Right atrium auricular region (tissue), 2 donors: ENCODE data around the gene GATAD2B. TPM values are rescaled to one million over a fixed set of nuclear protein-coding genes. Genes with fewer than 3 reads are reported as not detected.

Source experiments
- DNase-seq: peaks from one replicate; pipeline ENCODE4 v3.0.0-alpha.2; 2019; ENCODE audit warnings: low spot score
- H3K27ac ChIP-seq, 2 donors: fragments of 200-600 bp; sonication (generic); 1 replicate in 1 of 2; 2 replicates in 1 of 2; pipeline ENCODE4 v1.5.1; 2016 to 2019
- H3K27me3 ChIP-seq, 2 donors: fragments of 200-600 bp; sonication (generic); one replicate each; pipeline versions ENCODE4 v1.5.1 to v1.6.0; 2017 to 2019
- H3K36me3 ChIP-seq: fragments of 200-600 bp; sonication (generic); one replicate; pipeline ENCODE4 v1.5.1; 2016
- H3K4me1 ChIP-seq, 2 donors: fragments of 200-600 bp; sonication (generic); one replicate each; pipeline versions ENCODE4 v1.5.1 to v1.6.0; 2017 to 2019
- H3K4me3 ChIP-seq, 2 donors: fragments of 200-600 bp; sonication (generic); 1 replicate in 1 of 2; 2 replicates in 1 of 2; pipeline ENCODE4 v1.5.1; 2017 to 2019; ENCODE audit warnings: mild to moderate bottlenecking in 1 of 2, moderate library complexity in 1 of 2
- H3K9me3 ChIP-seq, 2 donors: fragments of 200-600 bp; sonication (generic); one replicate each; pipeline ENCODE4 v1.5.1; 2019
- total RNA-seq, 2 donors: library from RNA; depleted of rRNA; stranded (reverse); fragments of >200 nt; gene quantifications; one replicate each; pipeline ENCODE4 v1.1.0, GENCODE V29; 2016
- TF ChIP-seq, protein P1 (sequence below), 2 donors: fragments of 200-600 bp; sonication (generic); IDR thresholded peaks; one replicate each; pipeline ENCODE4 v1.5.1; 2019; ENCODE audit warnings: antibody characterized with exemption in 2 of 2

Gene GATAD2B
- total RNA-seq, 2 donors from 2014 or later: 18.7 to 32.7 TPM

DNA sequence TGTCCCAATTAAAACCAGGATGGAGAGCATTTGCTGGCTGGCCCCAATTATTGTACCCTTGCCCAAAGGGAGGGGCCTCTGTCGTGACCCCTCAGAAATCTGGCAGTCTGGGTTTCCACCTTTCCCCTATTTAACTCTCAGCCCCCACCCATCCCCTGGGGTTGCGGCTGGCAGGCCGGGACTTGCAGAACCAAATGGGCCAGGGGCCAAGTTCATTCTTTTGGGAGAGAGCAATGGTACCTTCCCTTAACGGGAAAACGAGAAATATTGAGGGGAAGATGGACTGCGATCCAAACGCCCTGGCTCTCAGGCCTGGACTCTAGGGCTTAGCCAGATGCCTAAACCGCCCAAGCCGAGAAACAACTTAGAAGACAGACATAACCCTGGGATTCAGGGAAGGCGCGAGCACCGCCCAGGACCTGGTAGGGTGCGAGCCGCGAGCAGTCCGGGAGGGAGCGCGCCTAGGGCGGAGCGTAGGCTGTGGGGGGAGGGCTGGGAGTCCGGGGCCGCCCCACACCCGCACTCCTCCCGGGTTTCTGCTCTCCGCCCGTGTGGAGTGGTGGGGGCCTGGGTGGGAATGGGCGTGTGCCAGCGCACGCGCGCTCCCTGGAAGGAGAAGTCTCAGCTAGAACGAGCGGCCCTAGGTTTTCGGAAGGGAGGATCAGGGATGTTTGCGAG, 147.9 kb downstream of the GATAD2B start, which contains the start of gene SLC27A3:
Gene SLC27A3, plus strand, starts transcription at position 628 of the 678 bp plus-strand sequence. CDS start 91 bp downstream, outside the sequence.
- H3K36me3 ChIP-seq: peaks cover 27% of the 10 kb centered on the region
- TF ChIP-seq, protein P1, sequence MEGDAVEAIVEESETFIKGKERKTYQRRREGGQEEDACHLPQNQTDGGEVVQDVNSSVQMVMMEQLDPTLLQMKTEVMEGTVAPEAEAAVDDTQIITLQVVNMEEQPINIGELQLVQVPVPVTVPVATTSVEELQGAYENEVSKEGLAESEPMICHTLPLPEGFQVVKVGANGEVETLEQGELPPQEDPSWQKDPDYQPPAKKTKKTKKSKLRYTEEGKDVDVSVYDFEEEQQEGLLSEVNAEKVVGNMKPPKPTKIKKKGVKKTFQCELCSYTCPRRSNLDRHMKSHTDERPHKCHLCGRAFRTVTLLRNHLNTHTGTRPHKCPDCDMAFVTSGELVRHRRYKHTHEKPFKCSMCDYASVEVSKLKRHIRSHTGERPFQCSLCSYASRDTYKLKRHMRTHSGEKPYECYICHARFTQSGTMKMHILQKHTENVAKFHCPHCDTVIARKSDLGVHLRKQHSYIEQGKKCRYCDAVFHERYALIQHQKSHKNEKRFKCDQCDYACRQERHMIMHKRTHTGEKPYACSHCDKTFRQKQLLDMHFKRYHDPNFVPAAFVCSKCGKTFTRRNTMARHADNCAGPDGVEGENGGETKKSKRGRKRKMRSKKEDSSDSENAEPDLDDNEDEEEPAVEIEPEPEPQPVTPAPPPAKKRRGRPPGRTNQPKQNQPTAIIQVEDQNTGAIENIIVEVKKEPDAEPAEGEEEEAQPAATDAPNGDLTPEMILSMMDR (IDR thresholded peaks at IDR 0.05): no peak
- H3K4me1 ChIP-seq: peaks cover 0 to 94% of the 10 kb centered on the region in 2 donors
- H3K4me3 ChIP-seq: peak within 1 kb of the TSS; percentile 56 to 67
- H3K27ac ChIP-seq: peak within 1 kb of the TSS; percentile 81 to 82
- peak; percentile 83 for DNase-seq
- H3K27me3 ChIP-seq: no peaks in the 10 kb centered on the region
- H3K9me3 ChIP-seq: no peaks in the 10 kb centered on the region

GRCh38 chr1:153774026-153774595, 148.7 kb downstream of the GATAD2B start:
- Histone ChIP-seq H3K4me1 (peaks cover 0 to 93% of the 10 kb centered on the region in 2 donors), H3K9me3 (no peaks in the 10 kb centered on the region), H3K27me3 (no peaks in the 10 kb centered on the region), H3K36me3 (peaks cover 28% of the 10 kb centered on the region), H3K27ac (peak overlapping the region; percentile 81 to 82), H3K4me3 (no peak overlapping the region)
- DNase-seq: no peak
- TF ChIP-seq, protein P1 (IDR thresholded peaks at IDR 0.05): no peak

GRCh38 chr1:153773096-153773921, 149.5 kb downstream of the GATAD2B start:
- peaks cover 34% of the 10 kb centered on the region for H3K36me3 ChIP-seq
- TF ChIP-seq, protein P1 (IDR thresholded peaks at IDR 0.05): no peak
- no peaks in the 10 kb centered on the region for H3K9me3 ChIP-seq
- no peak for DNase-seq
- H3K27me3 ChIP-seq: no peaks in the 10 kb centered on the region
- H3K4me3 ChIP-seq: no peak overlapping the region
- H3K4me1 ChIP-seq: peaks cover 0 to 85% of the 10 kb centered on the region in 2 donors
- H3K27ac ChIP-seq: peak overlapping the region; percentile 44 to 65

DNA sequence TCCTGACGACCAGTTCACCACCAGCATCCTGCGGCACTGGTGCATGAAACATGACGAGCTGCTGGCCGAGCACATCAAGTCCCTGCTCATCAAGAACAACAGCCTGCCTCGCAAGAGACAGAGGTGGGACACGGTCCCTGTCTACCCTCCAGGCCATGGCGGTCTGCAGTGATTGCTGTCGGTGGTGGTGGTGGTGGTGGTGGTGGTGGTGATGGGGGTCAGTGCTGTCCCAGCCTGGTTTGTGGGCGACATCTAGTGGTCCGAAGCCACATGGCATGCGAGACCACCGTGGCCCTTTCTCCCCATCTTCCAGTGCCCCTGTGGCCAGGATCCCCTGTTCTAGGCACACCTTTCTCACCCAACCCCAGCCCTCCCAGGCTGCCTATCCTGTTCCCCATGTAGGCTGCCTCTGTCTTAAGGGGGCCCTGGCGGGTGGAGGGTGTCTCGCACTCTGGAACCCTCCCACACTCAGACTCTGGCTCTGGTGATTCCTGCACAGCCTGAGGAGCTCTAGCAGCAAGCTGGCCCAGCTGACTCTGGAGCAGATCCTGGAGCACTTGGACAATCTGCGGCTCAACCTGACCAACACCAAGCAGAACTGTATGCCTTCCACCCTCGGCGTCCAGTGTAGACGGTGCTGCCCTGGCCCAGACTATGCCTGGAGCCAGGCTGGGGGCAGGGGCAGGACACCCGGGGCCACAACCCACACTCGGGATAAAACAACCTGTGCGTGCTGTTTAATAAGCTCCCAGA, 150.8 kb downstream of the GATAD2B start:
- no peaks in the 10 kb centered on the region for H3K27me3 ChIP-seq
- H3K4me1 ChIP-seq: peaks cover 0 to 72% of the 10 kb centered on the region in 2 donors
- peak overlapping the region in 1 of 2 donors; percentile 51 for H3K27ac ChIP-seq
- H3K4me3 ChIP-seq: no peak overlapping the region
- peaks cover 47% of the 10 kb centered on the region for H3K36me3 ChIP-seq
- no peaks in the 10 kb centered on the region for H3K9me3 ChIP-seq
- no peak for DNase-seq
- TF ChIP-seq, protein P1 (IDR thresholded peaks at IDR 0.05): peak; percentile 26 to 71

DNA sequence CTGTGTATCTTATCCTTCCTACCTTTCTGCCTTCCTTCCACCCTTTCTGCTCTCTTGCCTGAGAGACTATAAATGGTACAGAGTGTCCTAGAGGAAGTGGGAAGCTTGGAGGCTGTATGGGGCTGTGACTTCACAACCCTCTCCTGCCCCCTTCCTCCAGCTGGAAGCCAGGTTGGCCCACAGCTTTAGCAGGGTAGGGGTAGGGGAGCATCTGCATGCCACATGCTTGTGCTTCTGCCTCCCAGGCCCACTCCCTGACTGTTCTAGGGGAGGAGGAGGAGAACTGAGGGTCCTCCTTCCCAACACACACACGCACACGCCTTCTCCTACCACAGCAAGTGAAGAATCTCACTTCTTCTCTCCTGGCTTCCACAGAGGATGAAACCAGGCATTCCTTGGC, 151.5 kb downstream of the GATAD2B start:
- H3K9me3 ChIP-seq: no peaks in the 10 kb centered on the region
- no peak for DNase-seq
- peaks cover 47% of the 10 kb centered on the region for H3K36me3 ChIP-seq
- no peak overlapping the region for H3K4me3 ChIP-seq
- peaks cover 0 to 65% of the 10 kb centered on the region in 2 donors for H3K4me1 ChIP-seq
- H3K27me3 ChIP-seq: no peaks in the 10 kb centered on the region
- peak overlapping the region; percentile 30 to 51 for H3K27ac ChIP-seq
- TF ChIP-seq, protein P1 (IDR thresholded peaks at IDR 0.05): no peak
